AG09319 (cell line): ENCODE data around the gene RBM47.
A peak's percentile ranks its signal among the peaks of the same experiment; 100 is the strongest.

ENCODE experiments used
- DNase-seq: peaks from one replicate; pipeline ENCODE4 v3.0.0-alpha.2; 2010; ENCODE audit warnings: low read depth; ENCODE audit errors: extremely low read depth
- TF ChIP-seq, protein P1 (sequence below): IDR thresholded peaks from 2 replicates; pipeline ENCODE4 v1.5.1; 2011; ENCODE audit warnings: low read depth, mild to moderate bottlenecking, inconsistent platforms, low read length, moderate library complexity

The RBM47 gene

DNA sequence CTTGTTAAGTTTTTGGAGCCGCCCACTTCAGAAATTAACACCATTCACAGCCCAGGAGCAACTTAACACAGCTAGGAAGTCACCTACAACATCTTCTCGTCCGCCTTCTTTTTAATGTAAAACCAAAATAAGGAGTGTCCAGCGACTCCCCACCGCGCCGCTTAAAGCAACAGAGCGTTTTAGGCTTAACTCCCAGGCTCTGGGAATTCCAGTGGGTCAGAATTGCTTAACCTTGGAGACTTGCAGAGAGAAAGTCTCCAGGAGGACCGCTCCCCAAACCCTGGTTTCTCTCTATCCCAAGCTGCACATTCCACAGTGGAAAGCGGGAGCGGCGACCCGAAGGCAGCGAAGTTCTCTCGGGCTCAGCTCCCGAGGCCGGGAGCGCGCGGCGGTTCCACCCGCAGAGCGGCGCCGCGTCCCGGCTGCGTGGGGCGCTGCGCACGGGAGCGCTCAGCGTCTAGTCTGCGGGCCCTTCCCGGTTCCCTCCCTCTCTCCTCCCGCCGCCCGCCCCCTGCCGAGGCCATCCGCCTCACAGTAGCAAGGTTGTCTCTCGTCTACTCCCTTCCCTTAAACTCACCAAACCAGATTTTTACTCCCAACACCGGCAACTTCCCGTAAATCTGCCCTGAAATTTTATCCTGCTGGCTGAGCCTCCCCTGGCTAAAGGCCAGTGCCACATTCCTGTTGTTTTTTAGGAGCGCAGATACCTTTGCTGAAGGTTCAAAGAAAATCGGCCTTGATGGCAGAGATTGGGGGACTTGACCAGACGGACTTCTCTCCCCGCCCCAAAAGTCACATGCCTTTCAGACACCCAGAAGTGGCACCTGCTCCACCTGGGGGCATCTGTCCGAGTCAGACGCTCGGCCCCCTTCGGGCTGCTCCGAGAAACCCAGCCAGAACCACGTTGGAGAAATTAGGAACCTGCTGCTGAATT lies at the start of gene RBM47:
Gene RBM47, minus strand, starts transcription at position 464 of the 934 bp plus-strand sequence. CDS start 190,971 bp downstream, outside the sequence.
- peak; percentile 3 for DNase-seq
- TF ChIP-seq, protein P1, sequence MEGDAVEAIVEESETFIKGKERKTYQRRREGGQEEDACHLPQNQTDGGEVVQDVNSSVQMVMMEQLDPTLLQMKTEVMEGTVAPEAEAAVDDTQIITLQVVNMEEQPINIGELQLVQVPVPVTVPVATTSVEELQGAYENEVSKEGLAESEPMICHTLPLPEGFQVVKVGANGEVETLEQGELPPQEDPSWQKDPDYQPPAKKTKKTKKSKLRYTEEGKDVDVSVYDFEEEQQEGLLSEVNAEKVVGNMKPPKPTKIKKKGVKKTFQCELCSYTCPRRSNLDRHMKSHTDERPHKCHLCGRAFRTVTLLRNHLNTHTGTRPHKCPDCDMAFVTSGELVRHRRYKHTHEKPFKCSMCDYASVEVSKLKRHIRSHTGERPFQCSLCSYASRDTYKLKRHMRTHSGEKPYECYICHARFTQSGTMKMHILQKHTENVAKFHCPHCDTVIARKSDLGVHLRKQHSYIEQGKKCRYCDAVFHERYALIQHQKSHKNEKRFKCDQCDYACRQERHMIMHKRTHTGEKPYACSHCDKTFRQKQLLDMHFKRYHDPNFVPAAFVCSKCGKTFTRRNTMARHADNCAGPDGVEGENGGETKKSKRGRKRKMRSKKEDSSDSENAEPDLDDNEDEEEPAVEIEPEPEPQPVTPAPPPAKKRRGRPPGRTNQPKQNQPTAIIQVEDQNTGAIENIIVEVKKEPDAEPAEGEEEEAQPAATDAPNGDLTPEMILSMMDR: no peak; the same call in 1 of the 2 replicates

DNA sequence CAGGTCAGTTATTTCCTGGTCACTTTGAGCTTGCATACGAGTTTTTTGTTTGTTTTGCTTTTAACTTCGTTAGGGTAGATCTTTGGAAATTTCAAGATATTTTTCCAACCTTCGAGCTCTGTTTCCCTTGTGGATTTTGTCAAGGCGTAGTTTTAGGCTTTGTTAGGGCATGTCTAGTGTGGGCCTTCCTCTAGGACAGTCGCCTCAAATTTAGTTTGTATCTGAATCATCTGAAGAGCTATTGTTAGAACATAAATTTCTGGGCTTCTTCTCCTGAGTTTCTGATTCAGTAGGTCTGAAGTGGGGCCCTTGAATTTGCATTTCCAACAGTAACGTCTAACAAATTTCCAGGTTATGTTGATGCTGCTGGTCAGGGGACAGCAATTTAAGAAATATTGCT lies 48.8 kb upstream of the RBM47 start:
- DNase-seq: no peak
- TF ChIP-seq, protein P1: no peak

DNA sequence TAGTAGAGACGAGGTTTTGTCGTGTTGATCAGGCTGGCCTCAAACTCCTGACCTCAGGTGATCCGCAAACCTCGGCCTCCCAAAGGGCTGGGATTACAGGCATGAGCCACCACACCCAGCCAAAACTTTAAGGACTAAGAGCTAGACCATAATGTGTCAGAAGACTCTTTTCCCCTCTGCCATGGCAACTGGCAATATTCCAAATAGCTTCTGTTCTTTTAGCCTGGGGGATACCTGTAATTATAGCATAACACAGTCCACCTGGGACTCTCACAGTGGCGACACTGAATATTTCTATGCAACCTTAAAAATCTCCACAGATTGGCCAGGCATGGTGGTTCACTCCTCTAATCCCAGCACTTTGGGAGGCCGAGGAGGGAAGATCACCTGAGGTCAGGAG lies 45.5 kb upstream of the RBM47 start:
- TF ChIP-seq, protein P1: no peak
- DNase-seq: no peak

DNA sequence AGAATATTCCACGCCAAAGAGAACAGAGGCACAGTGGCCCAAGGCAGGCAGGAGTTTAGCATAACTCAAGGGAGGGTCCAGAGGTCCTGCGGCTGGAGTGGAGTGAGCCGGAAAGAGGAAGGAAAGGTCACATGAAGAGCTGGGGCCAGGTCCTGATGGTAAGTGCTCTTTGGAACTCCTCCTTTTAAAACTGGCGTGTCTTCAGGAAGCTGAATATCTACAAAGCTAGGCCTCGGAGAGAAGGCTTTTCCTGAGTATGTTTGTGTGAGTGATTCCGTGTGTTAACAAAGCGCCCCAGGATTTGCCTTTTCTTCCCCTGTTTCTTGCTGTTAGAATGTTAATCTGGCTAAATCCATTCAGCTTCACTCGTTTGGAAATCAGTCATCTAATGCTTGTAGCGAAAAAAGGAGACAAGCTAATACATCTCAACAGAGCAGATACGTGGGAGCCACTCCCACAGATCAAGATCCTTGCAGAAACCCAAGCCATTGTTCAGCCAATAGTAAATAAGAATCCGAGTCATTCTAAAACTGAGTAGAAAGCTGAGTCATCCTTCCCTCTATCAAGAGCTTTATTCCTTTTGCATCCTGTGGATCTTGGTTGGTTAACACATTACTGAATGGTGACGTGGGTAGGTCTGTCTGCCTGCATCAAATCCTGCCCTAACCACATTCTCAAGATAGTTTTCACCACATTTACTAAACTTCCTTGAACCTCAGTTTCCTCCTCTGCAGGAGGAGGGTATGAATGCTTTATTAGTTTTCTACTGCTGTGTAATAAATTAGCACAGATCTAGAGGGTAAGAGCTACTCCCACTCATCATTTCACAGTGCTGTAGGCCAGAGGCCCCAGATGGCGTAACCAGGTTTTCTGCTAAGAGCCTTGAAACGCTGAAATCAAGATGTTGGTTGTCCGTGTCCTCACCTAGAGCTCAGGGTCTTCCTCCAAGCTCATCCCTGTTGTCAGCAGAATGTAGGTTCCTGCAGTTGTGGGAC lies 43.2 kb upstream of the RBM47 start:
- TF ChIP-seq, protein P1: no peak
- peak; percentile 54 for DNase-seq

DNA sequence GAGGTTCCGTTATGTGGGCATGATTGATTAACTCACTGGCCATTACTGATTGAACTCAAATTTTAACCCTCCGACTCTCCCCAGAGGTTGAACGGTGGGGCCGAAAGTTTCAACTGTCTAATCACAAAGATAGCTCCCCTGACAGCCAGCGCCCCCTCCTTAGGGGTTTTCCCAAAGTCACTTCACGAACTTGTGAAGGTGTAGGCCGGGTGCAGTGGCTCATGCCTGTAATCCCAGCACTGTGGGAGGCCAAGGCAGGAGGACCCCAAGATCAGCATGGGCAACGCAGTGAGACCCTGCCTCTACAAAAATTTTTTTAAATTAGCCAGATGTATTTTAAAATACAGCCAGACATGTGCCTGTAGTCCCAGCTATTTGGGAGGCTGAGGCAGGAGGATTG lies 39.8 kb upstream of the RBM47 start:
- DNase-seq: no peak
- TF ChIP-seq, protein P1: no peak

DNA sequence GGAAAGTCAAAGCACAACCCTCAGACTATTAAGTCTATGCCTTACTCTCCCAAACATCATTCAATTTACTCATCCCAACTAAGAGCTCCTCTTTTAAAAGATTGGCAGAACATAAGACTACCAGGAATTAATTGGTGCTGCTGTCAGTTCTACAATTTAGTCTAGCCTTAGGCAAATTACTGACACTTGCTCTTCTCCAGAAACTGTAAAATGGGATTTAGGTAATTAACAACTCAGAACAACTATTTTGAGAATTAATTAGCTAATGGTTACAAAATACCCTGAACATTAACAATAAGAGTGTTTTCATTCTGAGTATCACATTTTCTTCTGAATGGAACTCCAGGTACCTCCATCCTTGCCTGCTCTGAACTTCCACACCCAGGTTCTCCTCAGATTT lies 36.2 kb upstream of the RBM47 start:
- DNase-seq: no peak
- TF ChIP-seq, protein P1: no peak
